Measurements from ENCODE around the gene CLEC4F. TPM values are rescaled to one million over a fixed set of nuclear protein-coding genes. Genes with fewer than 3 reads are reported as not detected.

Gene CLEC4F
- total RNA-seq (under 1 TPM in 1 of 4 donors, not detected in 3; 0.55 TPM), polyA plus RNA-seq (under 1 TPM in 1 of 3 donors, not detected in 2; 0.15 TPM)

GRCh38 chr2:70820499-70820898, at the start of gene CLEC4F:
Gene CLEC4F (minus strand): TSS chr2:70820599. CDS start chr2:70820523, 76 bp downstream.
- Histone ChIP-seq H3K27ac (no peak within 1 kb of the TSS), H3K27me3 (no peaks in the 10 kb centered on the region), H3K4me1 (no peaks in the 10 kb centered on the region), H3K4me3 (no peak within 1 kb of the TSS), H3K9me3 (no peaks in the 10 kb centered on the region), H3K36me3 (no peaks in the 10 kb centered on the region)
- no peak for TF ChIP-seq POLR2A (IDR thresholded peaks at IDR 0.05)
- TF ChIP-seq, protein P1, sequence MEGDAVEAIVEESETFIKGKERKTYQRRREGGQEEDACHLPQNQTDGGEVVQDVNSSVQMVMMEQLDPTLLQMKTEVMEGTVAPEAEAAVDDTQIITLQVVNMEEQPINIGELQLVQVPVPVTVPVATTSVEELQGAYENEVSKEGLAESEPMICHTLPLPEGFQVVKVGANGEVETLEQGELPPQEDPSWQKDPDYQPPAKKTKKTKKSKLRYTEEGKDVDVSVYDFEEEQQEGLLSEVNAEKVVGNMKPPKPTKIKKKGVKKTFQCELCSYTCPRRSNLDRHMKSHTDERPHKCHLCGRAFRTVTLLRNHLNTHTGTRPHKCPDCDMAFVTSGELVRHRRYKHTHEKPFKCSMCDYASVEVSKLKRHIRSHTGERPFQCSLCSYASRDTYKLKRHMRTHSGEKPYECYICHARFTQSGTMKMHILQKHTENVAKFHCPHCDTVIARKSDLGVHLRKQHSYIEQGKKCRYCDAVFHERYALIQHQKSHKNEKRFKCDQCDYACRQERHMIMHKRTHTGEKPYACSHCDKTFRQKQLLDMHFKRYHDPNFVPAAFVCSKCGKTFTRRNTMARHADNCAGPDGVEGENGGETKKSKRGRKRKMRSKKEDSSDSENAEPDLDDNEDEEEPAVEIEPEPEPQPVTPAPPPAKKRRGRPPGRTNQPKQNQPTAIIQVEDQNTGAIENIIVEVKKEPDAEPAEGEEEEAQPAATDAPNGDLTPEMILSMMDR (IDR thresholded peaks at IDR 0.05): no peak
- TF ChIP-seq EP300 (IDR thresholded peaks at IDR 0.05): no peak
- TF ChIP-seq POLR2AphosphoS5 (IDR thresholded peaks at IDR 0.05): no peak
- 70 to 72% methylated on average over 7 of the region's 7 CpGs for WGBS, 2 donors
- intact Hi-C loops (cut with DNase I): no loop called here
- DNase-seq: no peak

DNA sequence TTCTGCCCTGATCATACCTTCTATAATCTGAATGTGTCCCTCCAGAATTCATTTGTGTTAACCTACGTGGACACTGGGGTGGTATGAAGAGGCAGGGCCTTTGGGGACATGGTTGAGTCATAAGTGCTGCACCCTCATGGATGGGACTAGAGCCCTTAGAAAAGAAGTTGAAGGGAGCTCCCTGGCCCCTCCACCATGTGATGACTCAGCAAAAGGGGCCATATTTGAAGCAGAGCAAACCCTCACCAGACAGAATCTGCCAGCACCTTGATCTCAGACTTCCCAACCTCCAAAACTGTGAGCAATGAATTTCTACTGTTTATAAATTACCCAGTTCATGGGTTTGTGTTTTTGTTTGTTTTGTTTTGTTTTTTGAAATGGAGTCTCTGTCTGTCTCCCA, 48.6 kb upstream of the CLEC4F start:
- peaks cover 7 to 39% (median 10%) of the 10 kb centered on the region in 3 donors for H3K27me3 ChIP-seq
- H3K27ac ChIP-seq: no peak overlapping the region
- no peak for TF ChIP-seq POLR2A (IDR thresholded peaks at IDR 0.05)
- TF ChIP-seq EP300 (IDR thresholded peaks at IDR 0.05): no peak
- no peak for TF ChIP-seq POLR2AphosphoS5 (IDR thresholded peaks at IDR 0.05)
- TF ChIP-seq, protein P1 (IDR thresholded peaks at IDR 0.05): no peak
- no peaks in the 10 kb centered on the region for H3K36me3 ChIP-seq
- 80 to 84% methylated on average over 1 of the region's 1 CpG for WGBS, 2 donors
- H3K4me3 ChIP-seq: no peak overlapping the region
- no peaks in the 10 kb centered on the region for H3K9me3 ChIP-seq
- H3K4me1 ChIP-seq: peaks cover 0 to 10% (median 8%) of the 10 kb centered on the region in 4 donors
- no peak for DNase-seq
- intact Hi-C loops (cut with DNase I): no loop called here

DNA sequence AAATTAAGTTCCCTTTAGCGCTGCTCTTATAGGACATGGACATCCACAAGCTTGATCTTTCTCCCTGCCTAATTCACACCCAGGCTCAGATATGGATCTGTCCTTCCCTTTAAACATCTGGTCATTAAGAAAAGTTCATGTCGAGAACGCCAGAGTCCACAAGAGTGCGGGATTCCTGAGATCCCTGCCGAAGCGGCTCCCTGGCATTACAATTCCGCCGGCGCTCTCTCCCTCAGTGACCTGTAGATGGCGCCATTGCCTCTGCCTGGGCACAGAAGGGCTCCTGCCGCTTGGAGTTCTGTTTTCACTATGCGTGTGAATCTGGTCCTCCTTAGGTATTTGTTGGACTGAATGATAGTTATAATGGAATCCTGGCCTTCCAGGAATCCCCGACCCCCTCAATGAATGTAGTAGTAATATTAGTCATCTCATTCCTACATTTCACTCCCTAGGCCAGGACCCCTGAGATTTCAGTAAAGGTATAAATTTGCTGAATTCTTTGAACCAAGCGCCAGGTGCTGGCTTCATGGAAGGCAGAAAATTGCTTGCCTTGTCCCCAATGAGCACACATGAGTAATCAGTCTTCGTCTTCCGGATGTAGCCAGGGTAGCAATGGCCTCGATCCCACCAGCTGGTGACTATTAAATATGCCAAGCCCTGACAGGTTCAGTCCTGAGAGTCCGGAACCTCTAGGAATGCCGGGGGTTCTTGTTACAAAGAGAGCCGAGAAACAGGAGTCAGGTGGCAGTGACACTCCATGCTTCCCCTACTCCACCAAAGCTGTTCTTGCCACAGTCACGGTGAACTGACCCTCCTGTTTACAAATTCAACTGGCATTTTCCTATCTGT, 41.6 kb upstream of the CLEC4F start:
- TF ChIP-seq, protein P1 (IDR thresholded peaks at IDR 0.05): peak; percentile 30 to 95 (median 66)
- TF ChIP-seq EP300 (IDR thresholded peaks at IDR 0.05): no peak
- TF ChIP-seq POLR2A (IDR thresholded peaks at IDR 0.05): no peak
- TF ChIP-seq POLR2AphosphoS5 (IDR thresholded peaks at IDR 0.05): no peak
- Histone ChIP-seq H3K9me3 (no peaks in the 10 kb centered on the region), H3K4me1 (peaks cover 0 to 6% (median 0%) of the 10 kb centered on the region in 4 donors), H3K27ac (no peak overlapping the region), H3K36me3 (no peaks in the 10 kb centered on the region), H3K27me3 (peaks cover 6 to 46% (median 15%) of the 10 kb centered on the region in 3 donors), H3K4me3 (no peak overlapping the region)
- 27 to 32% methylated on average over 21 of the region's 21 CpGs for WGBS, 2 donors
- peak; percentile 82 for DNase-seq
- intact Hi-C loops (cut with DNase I): loop anchor here (2.0 kb wide), 1 partner anchor 85 kb away; no protein-coding TSS in a partner anchor

DNA sequence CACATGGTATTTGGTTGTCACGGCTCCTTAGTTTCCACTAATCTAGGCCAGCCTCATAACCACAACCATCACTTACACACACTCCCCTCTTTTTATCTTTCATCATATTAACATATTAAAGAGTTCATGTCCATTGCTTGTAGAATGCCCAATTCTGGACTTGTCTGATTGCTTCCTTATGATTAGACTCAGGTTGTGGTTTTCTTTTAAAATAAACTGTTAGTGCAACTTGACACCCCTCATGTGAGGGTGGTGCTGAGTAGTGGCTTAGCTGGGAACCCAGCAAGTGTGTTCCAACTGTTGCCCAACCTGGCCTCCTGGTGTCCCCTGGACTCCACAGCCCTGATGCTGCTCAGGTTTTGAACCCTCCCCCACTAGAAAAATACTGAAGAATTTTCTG, 35.3 kb upstream of the CLEC4F start:
- H3K4me3 ChIP-seq: no peak overlapping the region
- H3K27me3 ChIP-seq: peaks cover 0 to 6% (median 6%) of the 10 kb centered on the region in 3 donors
- H3K36me3 ChIP-seq: no peaks in the 10 kb centered on the region
- TF ChIP-seq, protein P1 (IDR thresholded peaks at IDR 0.05): no peak
- TF ChIP-seq POLR2A (IDR thresholded peaks at IDR 0.05): no peak
- no peak for TF ChIP-seq EP300 (IDR thresholded peaks at IDR 0.05)
- no peak for TF ChIP-seq POLR2AphosphoS5 (IDR thresholded peaks at IDR 0.05)
- H3K4me1 ChIP-seq: no peaks in the 10 kb centered on the region
- DNase-seq: no peak
- intact Hi-C loops (cut with DNase I): no loop called here
- H3K9me3 ChIP-seq: no peaks in the 10 kb centered on the region
- H3K27ac ChIP-seq: no peak overlapping the region
- WGBS, 2 donors: 79% methylated on average over 1 of the region's 1 CpG
